Right lobe of liver (tissue), 6 donors: ENCODE results near the gene SLC12A2. TPM values are rescaled to one million over a fixed set of nuclear protein-coding genes. Genes with fewer than 3 reads are reported as not detected.

Experiments used
- ATAC-seq, 4 donors: fragments of 200-7000 bp; cut with Tn5 transposase; one replicate each; pipeline ENCODE4 v1.9.1; 2020; ENCODE audit warnings: mild to moderate bottlenecking in 4 of 4, moderate library complexity in 4 of 4
- DNase-seq, 3 donors: peaks; one replicate each; pipeline ENCODE4 v3.0.0-alpha.2; 2020
- H3K27ac ChIP-seq, 3 donors: fragments of 200-600 bp; one replicate each; pipeline ENCODE4 v1.8.0; 2022
- H3K27me3 ChIP-seq, 2 donors: fragments of 200-600 bp; one replicate each; pipeline ENCODE4 v1.8.0; 2022
- H3K36me3 ChIP-seq, 4 donors: fragments of 200-600 bp; sonication (generic) in 1 of 4; one replicate each; pipeline versions ENCODE4 v1.5.1 to v1.8.0; 2017 to 2022; ENCODE audit warnings: control low read depth in 1 of 4
- H3K4me1 ChIP-seq, 4 donors: fragments of 200-600 bp; sonication (generic) in 1 of 4; one replicate each; pipeline versions ENCODE4 v1.5.1 to v1.8.0; 2017 to 2022; ENCODE audit warnings: control low read depth in 1 of 4
- H3K4me3 ChIP-seq, 3 donors: fragments of 200-600 bp; one replicate each; pipeline ENCODE4 v1.8.0; 2022
- H3K9me3 ChIP-seq, 4 donors: fragments of 200-600 bp; sonication (generic) in 1 of 4; one replicate each; pipeline versions ENCODE4 v1.5.1 to v1.8.0; 2017 to 2022; ENCODE audit warnings: control low read depth in 1 of 4
- CTCF ChIP-seq, 4 donors: fragments of 200-600 bp in 3 of 4; fragments of 450-650 bp in 1 of 4; IDR thresholded peaks; one replicate each; pipeline versions ENCODE4 v1.5.1 to v1.8.0; 2016 to 2022; ENCODE audit warnings: antibody characterized with exemption in 4 of 4, mild to moderate bottlenecking in 2 of 4
- POLR2A ChIP-seq: fragments of 450-650 bp; IDR thresholded peaks from one replicate; pipeline ENCODE4 v1.6.1; 2017; ENCODE audit warnings: antibody characterized with exemption, mild to moderate bottlenecking
- WGBS: methylation state at CpG from one replicate; pipeline ENCODE4 v1.1.6; 2018; ENCODE audit warnings: low coverage, low lambda C conversion rate; ENCODE audit not compliant: insufficient coverage; ENCODE audit errors: missing lambda C conversion rate; 5-methylcytosine and 5-hydroxymethylcytosine counted together
- intact Hi-C, 2 donors: fragments of 100-400 bp; cut with DNase I; formaldehyde crosslinking; loops; one replicate each; pipeline versions ENCODE4 v1.11.2 to v1.14.1; 2022
- total RNA-seq, 6 experiments: library from RNA; depleted of rRNA in 2 of 6; stranded (reverse); fragments of >200 nt in 2 of 6; fragmentation: NEBNext Ultra II Directional in 3 of 6; extraction: Animal tissue kit (Norgen Biotek cat#: 25700) in 3 of 6; gene quantifications; one replicate each; pipeline versions ENCODE4 v1.1.0 to v1.2.4, GENCODE V29; 2016 to 2023
- donor health status: DM: no; HTN: yes; CAD: no.
- donor health status: DM: no; HTN: no; CAD: no.
- donor health status: DM: no; HTN: no; CAD: no.
- donor health status: DM: no; HTN: yes; CAD: no.
- donor health status: DM: no; HTN: yes; CAD: no.

SLC12A2 gene
- total RNA-seq, 6 experiments from 2014 or later = 3.1 to 9.8 (median 8.1) TPM

DNA sequence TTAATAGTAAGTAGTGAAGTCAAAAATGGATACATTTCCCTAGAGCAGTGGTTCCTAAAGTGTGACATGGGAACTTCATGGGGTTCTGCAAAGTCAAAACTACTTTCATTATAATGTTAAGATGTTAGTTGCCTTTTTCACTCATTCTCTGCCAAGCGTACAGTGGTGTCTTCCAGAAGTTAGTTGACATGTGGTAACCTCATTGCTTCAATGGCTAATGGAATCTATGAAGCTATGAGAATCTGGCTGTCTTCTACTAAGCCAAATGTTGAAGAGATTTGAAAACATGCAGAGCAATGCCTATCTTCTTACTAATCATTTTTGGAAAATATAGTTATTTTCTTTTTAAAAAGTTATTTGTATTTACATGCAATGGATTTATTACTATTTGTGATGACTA, 111.8 kb downstream of the SLC12A2 start:
- DNase-seq (no peak), ATAC-seq (no peak)
- TF ChIP-seq CTCF (IDR thresholded peaks at IDR 0.05) (no peak), POLR2A (no peak)
- Histone ChIP-seq H3K4me3 (no peak overlapping the region), H3K4me1 (peaks cover 0 to 3% (median 0%) of the 10 kb centered on the region in 4 donors), H3K27me3 (no peaks in the 10 kb centered on the region), H3K9me3 (no peaks in the 10 kb centered on the region), H3K27ac (no peak overlapping the region), H3K36me3 (no peaks in the 10 kb centered on the region)
- WGBS = 100% methylated on average over 1 of the region's 1 CpG
- intact Hi-C loops = loop anchor here in 1 of 2 donors (10.0 kb wide), 1 partner anchor 631 kb away; no protein-coding TSS in a partner anchor

DNA sequence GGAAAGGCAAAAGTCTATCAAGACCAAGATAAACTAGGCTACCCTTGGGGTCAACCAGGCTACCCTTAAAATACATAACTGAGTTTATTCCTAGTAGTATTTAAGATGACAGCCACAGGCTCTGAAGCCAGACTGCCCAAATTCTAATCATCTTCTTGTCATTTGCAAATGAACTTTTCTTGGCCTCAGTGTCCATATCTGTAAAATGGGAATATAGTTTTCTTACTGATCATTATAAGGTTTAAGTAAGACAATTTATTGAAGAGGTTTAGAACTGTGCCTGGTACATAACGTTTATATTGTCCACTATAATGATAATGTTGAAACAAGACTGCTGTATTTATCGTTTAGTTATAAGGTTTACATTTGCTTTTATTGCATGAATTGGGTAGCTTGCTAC, 112.5 kb downstream of the SLC12A2 start:
- no peak for ATAC-seq
- TF ChIP-seq CTCF (IDR thresholded peaks at IDR 0.05) (no peak), POLR2A (no peak)
- Histone ChIP-seq H3K27ac (no peak overlapping the region), H3K36me3 (no peaks in the 10 kb centered on the region), H3K9me3 (no peaks in the 10 kb centered on the region), H3K4me1 (peaks cover 0 to 6% (median 0%) of the 10 kb centered on the region in 4 donors), H3K4me3 (no peak overlapping the region), H3K27me3 (no peaks in the 10 kb centered on the region)
- intact Hi-C loops = loop anchor here in 1 of 2 donors (10.0 kb wide), 1 partner anchor 631 kb away; no protein-coding TSS in a partner anchor
- DNase-seq = no peak
- WGBS = 82% methylated on average over 2 of the region's 2 CpGs

DNA sequence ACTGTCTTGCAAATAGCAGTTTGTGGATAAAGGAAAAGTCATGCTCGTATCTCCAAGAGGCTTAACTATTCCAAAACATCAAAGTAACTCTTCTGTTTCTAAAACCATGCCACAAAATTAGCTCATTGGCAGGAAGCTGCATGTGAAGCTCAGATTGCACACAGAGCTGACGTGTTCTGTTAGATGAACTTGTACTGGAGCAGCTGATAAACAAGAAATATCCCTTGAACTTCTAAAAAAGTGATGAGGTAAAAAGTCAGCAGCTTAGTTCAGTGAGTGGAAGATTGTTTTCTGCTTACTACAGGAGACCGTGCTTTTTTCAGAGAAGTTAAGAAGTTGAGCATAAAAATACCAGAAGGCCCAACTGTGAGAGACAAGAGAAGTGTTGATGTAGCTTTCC, 113.2 kb downstream of the SLC12A2 start:
- Histone ChIP-seq H3K27me3 (no peaks in the 10 kb centered on the region), H3K9me3 (no peaks in the 10 kb centered on the region), H3K27ac (no peak overlapping the region), H3K4me3 (no peak overlapping the region), H3K36me3 (no peaks in the 10 kb centered on the region), H3K4me1 (peaks cover 0 to 10% (median 0%) of the 10 kb centered on the region in 4 donors)
- DNase-seq (no peak), ATAC-seq (no peak)
- intact Hi-C loops = loop anchor here in 1 of 2 donors (10.0 kb wide), 1 partner anchor 632 kb away; no protein-coding TSS in a partner anchor
- TF ChIP-seq CTCF (IDR thresholded peaks at IDR 0.05) = no peak
- no peak for TF ChIP-seq POLR2A
- 71% methylated on average over 3 of the region's 3 CpGs for WGBS

DNA sequence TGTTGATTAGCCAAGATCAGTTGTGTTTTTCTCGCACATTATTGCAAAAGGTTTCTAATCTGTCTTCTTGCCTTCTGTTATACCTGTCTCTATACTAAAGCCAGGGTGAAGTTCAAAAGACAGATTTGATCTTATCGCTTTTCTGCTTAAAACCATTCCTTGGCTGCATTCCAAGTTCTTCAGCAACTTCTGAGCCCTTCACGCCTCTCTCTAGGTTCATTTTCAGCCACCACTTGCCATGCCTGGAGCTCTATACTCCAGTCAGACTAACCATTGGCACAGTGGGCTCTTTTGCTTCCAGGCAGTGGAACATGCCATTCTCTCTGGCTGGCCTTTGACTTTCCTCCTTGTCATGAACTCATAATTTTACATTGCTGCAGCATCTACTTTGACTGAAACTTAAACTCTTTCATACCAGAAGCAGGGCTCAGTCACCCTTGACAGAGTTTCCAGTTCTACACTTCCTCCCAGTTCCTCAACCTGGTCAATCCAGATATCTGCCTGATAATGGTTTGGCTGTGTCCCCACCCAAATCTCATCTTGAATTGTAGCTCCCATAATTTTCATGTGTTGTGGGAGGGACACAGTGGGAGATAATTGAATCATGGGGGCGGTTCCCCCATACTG, 114.4 kb downstream of the SLC12A2 start:
- Histone ChIP-seq H3K36me3 (no peaks in the 10 kb centered on the region), H3K27me3 (no peaks in the 10 kb centered on the region), H3K9me3 (no peaks in the 10 kb centered on the region), H3K4me1 (peaks cover 0 to 10% (median 0%) of the 10 kb centered on the region in 4 donors), H3K27ac (no peak overlapping the region), H3K4me3 (no peak overlapping the region)
- no peak for DNase-seq
- TF ChIP-seq POLR2A (no peak), CTCF (IDR thresholded peaks at IDR 0.05) (no peak)
- 90% methylated on average over 4 of the region's 4 CpGs for WGBS
- intact Hi-C loops = loop anchor here in 1 of 2 donors (10.0 kb wide), 1 partner anchor 633 kb away; no protein-coding TSS in a partner anchor
- ATAC-seq = no peak
